ENCODE data around the gene CALN1.

The CALN1 gene

GRCh38 chr7:71776726-71777125 is 635.4 kb downstream of the CALN1 start:
- in situ Hi-C loops (cut with HindIII; ENCODE audit: low pct_unique_long_range_greater_than_20kb, low sequenced_read_pairs): no loop called here

GRCh38 chr7:71775648-71776047 is 636.5 kb downstream of the CALN1 start:
- DNase-seq (ENCODE audit: low read depth in 1 of 2, low spot score in 1 of 2): no peak
- TF ChIP-seq JUND (IDR thresholded peaks at IDR 0.05; ENCODE audit: low read depth): no peak
- in situ Hi-C loops (cut with HindIII; ENCODE audit: low pct_unique_long_range_greater_than_20kb, low sequenced_read_pairs): no loop called here

More at GRCh38 chr7:71776726-71777125, 635.4 kb downstream of the CALN1 start:
- no peak for TF ChIP-seq JUND (IDR thresholded peaks at IDR 0.05; ENCODE audit: low read depth)
- no peak for DNase-seq (ENCODE audit: low read depth in 1 of 2, low spot score in 1 of 2)

- TF ChIP-seq JUND (IDR thresholded peaks at IDR 0.05; ENCODE audit: low read depth): no peak
- in situ Hi-C loops (cut with HindIII; ENCODE audit: low pct_unique_long_range_greater_than_20kb, low sequenced_read_pairs): no loop called here
- DNase-seq (ENCODE audit: low read depth in 1 of 2, low spot score in 1 of 2): no peak
Measured at GRCh38 chr7:71772779-71773178, 639.4 kb downstream of the CALN1 start.

GRCh38 chr7:71770269-71770907 is 641.8 kb downstream of the CALN1 start:
- in situ Hi-C loops (cut with HindIII; ENCODE audit: low pct_unique_long_range_greater_than_20kb, low sequenced_read_pairs): no loop called here
- TF ChIP-seq JUND (IDR thresholded peaks at IDR 0.05; ENCODE audit: low read depth): no peak
- DNase-seq (ENCODE audit: low read depth in 1 of 2, low spot score in 1 of 2): no peak

- in situ Hi-C loops (cut with HindIII; ENCODE audit: low pct_unique_long_range_greater_than_20kb, low sequenced_read_pairs): no loop called here
- DNase-seq (ENCODE audit: low read depth in 1 of 2, low spot score in 1 of 2): no peak
- no peak for TF ChIP-seq JUND (IDR thresholded peaks at IDR 0.05; ENCODE audit: low read depth)
Measured at GRCh38 chr7:71769326-71769725, 642.8 kb downstream of the CALN1 start.

- in situ Hi-C loops (cut with HindIII; ENCODE audit: low pct_unique_long_range_greater_than_20kb, low sequenced_read_pairs): no loop called here
- TF ChIP-seq JUND (IDR thresholded peaks at IDR 0.05; ENCODE audit: low read depth): no peak
- DNase-seq (ENCODE audit: low read depth in 1 of 2, low spot score in 1 of 2): no peak
Measured at GRCh38 chr7:71768450-71768849, 643.7 kb downstream of the CALN1 start.

GRCh38 chr7:71766016-71766415 is 646.1 kb downstream of the CALN1 start:
- no peak for DNase-seq (ENCODE audit: low read depth in 1 of 2, low spot score in 1 of 2)
- TF ChIP-seq JUND (IDR thresholded peaks at IDR 0.05; ENCODE audit: low read depth): no peak
- in situ Hi-C loops (cut with HindIII; ENCODE audit: low pct_unique_long_range_greater_than_20kb, low sequenced_read_pairs): no loop called here

GRCh38 chr7:71761336-71761735 is 650.8 kb downstream of the CALN1 start:
- in situ Hi-C loops (cut with HindIII; ENCODE audit: low pct_unique_long_range_greater_than_20kb, low sequenced_read_pairs): no loop called here
- no peak for DNase-seq (ENCODE audit: low read depth in 1 of 2, low spot score in 1 of 2)
- no peak for TF ChIP-seq JUND (IDR thresholded peaks at IDR 0.05; ENCODE audit: low read depth)

- no peak for TF ChIP-seq JUND (IDR thresholded peaks at IDR 0.05; ENCODE audit: low read depth)
- no peak for DNase-seq (ENCODE audit: low read depth in 1 of 2, low spot score in 1 of 2)
- in situ Hi-C loops (cut with HindIII; ENCODE audit: low pct_unique_long_range_greater_than_20kb, low sequenced_read_pairs): no loop called here
Measured at GRCh38 chr7:71754828-71755227, 657.3 kb downstream of the CALN1 start.

GRCh38 chr7:71753956-71754664 is 658.0 kb downstream of the CALN1 start:
- TF ChIP-seq JUND (IDR thresholded peaks at IDR 0.05; ENCODE audit: low read depth): no peak
- in situ Hi-C loops (cut with HindIII; ENCODE audit: low pct_unique_long_range_greater_than_20kb, low sequenced_read_pairs): no loop called here
- DNase-seq (ENCODE audit: low read depth in 1 of 2, low spot score in 1 of 2): no peak

- in situ Hi-C loops (cut with HindIII; ENCODE audit: low pct_unique_long_range_greater_than_20kb, low sequenced_read_pairs): no loop called here
- TF ChIP-seq JUND (IDR thresholded peaks at IDR 0.05; ENCODE audit: low read depth): no peak
- DNase-seq (ENCODE audit: low read depth in 1 of 2, low spot score in 1 of 2): no peak
Measured at GRCh38 chr7:71753236-71753635, 658.9 kb downstream of the CALN1 start.

- in situ Hi-C loops (cut with HindIII; ENCODE audit: low pct_unique_long_range_greater_than_20kb, low sequenced_read_pairs): no loop called here
- peak; percentile 70 to 76 for DNase-seq (ENCODE audit: low read depth in 1 of 2, low spot score in 1 of 2)
- TF ChIP-seq JUND (IDR thresholded peaks at IDR 0.05; ENCODE audit: low read depth): no peak
Measured at GRCh38 chr7:71752171-71752935, 659.8 kb downstream of the CALN1 start.

GRCh38 chr7:71750290-71750689 is 661.8 kb downstream of the CALN1 start:
- in situ Hi-C loops (cut with HindIII; ENCODE audit: low pct_unique_long_range_greater_than_20kb, low sequenced_read_pairs): no loop called here
- no peak for TF ChIP-seq JUND (IDR thresholded peaks at IDR 0.05; ENCODE audit: low read depth)
- no peak for DNase-seq (ENCODE audit: low read depth in 1 of 2, low spot score in 1 of 2)

All from T47D (cell line).